HG02798 (cell line): ENCODE data around the gene PFKP.
"Not testable (repeated sequence)": the region's sequence is repeated elsewhere in the genome, so short reads cannot be mapped to it uniquely, and the experiment has no call there.

Source experiments
- ATAC-seq: cut with Tn5 transposase; IDR thresholded peaks from one replicate; pipeline ENCODE4 v1.9.1; 2021; ENCODE audit warnings: mild to moderate bottlenecking; ENCODE audit not compliant: unreplicated experiment, poor library complexity

PFKP gene

DNA sequence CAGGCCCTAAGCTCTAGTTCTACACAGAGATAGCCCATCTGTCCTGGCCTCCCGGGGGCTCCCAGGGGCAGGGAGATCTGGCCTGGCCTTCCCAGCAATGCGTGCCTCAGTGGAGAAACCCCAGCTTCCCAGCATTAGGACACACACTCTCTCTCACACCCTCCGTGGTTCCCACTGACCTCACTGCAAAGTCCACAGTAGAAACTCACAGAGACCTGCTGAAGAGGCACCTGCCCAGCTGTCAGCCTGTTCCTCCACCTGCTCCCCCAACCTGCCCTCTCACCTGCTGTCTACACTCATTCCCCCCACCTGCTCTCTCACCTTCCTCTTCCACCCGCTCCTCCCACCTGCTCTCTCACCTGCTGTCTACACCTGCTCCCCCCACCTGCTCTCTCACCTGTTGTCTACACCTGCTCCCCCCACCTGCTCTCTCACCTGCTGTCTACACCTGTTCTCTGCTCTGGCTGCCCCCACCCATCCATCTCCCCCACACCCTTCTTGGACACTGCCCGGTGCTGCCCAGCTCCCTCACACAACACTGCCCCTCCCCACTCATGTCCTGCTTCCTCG, 21.1 kb upstream of the PFKP start:
- no peak for ATAC-seq

DNA sequence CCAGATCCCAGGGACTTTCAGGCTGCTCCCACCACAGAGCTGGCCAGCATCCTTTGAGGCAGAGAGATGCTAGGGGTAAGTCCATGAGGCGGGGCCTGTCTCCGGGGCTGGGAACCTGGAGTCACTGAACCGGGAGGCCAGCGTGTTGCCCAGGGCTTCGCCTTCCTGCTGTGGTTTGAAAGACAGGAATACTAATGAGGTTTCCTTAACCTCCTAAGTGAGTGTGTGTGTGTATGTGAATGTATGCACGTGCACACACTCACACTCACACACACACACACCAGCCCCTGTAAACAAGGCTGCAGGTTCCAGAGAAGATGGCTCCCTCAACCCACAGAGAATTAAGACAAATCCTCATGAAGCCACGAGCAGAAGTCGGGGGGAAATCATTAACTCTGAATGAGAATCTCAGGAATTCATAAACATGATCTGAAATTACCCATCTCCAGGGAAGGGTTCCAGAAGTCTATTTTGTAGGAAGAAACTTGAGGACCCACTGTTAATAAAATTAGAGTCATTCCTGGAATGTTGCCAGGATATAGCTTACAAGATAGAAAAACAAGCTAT, 20.3 kb upstream of the PFKP start:
- no peak for ATAC-seq

DNA sequence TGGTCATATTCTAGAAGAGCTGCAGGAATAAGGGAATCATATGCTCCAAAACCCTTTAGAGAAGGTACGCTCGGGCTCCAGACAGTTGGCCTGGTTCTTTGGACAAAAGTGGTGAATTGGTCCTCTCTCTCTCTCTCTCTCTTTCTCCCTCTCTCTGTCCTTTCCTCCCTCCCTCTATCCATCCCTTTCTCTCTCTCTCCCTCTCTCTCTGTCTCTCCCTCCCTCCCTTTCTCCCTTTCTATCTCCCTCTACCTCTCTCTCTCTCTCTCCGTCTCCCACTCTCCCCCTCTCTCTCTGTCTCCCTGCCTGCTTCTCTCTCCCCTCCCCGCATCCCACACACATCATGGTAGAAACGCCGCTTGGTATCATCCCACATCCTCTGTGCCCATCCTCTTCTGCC, 19.8 kb upstream of the PFKP start:
- no peak for ATAC-seq

DNA sequence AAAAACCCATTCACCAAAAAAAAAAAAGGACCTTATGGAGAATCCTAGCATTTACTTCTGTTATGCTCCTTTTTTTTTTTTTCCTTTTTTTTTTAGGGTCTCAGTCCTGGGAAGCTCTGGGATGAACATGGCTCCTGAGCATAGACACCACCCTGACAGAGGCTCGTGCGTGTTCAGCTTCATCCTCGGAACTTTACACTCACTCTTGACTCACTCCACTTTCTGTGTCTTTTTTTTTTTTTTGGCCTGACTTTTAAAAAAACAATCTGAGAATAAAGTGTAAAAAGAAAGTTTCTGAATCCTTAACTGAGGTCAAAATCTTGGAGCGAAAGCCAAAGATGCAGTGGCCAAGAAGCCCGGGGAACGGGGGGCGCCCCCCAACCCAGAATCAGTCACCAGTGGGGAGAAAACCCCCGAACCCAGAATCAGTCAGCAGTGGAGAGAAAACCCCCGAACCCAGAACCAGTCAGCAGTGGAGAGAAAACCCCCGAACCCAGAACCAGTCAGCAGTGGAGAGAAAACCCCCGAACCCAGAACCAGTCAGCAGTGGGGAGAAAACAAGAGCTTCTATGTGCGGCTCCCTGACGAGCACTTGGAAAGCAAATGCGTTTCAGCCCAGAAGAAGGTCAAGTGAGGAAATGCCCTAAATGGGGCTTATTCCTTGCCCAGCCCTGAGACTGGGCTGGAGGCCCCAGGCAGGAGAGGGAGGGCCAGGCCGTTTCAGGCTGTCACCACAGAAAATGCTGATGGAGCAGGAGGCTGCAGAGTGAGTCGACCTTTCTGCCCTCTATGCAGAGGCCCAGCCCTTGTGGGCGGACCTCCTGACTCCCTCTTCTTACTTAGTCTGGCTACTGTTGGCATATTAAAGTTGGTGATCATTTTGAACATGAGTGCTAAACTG, 19.0 kb upstream of the PFKP start:
- ATAC-seq = no peak

DNA sequence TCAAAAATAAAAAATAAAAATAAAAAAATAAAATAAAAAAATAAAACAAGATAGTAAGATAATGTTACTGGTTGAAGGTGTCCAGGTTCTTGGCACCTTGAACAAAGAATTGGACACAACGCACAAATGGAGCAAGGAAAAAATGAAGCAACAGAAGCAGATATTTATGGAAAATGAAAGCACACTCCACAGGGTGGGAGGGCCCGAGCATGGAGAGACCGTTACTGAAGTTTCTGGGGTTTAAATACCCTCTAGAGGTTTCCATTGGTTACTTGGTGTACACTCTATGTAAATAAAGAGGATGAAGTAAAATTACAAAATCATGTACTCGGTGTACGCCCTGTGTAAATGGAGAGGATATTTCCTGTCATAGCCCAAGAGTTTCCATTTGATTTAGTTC, 15.7 kb upstream of the PFKP start:
- ATAC-seq = no peak

DNA sequence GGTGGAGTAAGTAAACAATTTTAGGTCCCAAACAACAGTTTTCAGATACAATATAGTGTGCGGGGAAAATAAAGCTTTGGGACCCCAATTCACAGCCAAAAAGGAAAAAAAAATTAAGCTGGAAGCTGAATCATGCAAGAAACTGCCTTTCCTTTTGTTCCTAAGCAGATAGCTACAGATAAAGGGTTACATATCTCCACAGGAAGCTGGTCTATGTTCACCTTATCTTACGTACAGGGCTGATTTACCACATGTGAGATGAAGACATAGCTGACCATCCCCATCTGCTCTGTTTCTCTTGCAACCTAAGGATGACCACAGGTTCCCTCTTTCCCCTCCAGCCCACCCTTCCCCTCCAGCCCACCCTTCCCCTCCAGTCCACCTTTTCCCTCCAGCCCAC, 14.2 kb upstream of the PFKP start:
- ATAC-seq = no peak

DNA sequence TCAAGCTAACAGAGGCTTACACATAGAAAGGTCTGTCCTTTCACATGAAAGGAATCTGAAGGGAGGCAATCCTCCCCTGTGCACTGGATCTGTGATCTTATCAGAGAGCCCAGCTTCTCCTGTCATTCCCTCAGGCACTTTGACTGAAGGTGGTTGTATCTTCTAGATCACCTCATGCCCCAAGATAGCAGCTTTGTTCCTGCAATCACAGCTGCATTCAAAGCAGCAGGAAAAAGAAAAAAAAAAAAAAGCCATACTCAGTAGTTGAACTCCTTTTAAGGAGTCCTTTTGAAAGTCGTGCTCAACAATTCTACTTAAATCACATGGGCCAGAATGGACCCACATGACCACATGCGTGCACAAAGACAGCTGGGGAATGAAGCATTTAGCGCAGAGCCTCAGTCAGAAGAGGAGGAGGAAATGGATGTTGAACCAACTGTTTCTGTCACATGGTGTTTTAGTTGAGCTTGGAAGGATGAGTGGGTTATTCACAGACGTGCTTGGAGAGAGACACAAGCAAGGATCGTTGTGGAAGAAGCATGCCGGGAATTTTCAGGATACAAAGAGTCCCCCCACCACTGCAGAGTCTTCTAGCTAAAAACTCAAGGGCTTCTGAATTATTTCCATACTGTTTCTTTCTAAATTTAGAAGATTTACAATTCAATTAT, 13.0 kb upstream of the PFKP start:
- ATAC-seq = no peak

DNA sequence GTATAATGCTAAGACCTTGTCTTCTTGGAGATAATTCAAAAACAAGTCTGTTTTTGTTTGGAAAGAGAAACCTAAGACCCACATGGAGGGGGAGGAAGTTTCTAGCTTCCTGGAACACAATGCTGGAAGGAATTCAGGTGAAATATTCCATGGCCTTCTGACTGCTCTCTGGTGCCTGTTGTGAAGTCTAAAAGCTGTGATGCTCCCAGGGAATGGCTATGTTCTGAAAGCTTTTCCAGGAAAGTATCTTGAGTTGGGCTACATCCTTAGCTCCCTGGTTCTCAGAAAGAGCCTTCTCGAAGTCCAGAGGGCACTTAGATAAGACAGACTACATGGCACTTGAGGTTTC, 12.5 kb upstream of the PFKP start:
- ATAC-seq = no peak

DNA sequence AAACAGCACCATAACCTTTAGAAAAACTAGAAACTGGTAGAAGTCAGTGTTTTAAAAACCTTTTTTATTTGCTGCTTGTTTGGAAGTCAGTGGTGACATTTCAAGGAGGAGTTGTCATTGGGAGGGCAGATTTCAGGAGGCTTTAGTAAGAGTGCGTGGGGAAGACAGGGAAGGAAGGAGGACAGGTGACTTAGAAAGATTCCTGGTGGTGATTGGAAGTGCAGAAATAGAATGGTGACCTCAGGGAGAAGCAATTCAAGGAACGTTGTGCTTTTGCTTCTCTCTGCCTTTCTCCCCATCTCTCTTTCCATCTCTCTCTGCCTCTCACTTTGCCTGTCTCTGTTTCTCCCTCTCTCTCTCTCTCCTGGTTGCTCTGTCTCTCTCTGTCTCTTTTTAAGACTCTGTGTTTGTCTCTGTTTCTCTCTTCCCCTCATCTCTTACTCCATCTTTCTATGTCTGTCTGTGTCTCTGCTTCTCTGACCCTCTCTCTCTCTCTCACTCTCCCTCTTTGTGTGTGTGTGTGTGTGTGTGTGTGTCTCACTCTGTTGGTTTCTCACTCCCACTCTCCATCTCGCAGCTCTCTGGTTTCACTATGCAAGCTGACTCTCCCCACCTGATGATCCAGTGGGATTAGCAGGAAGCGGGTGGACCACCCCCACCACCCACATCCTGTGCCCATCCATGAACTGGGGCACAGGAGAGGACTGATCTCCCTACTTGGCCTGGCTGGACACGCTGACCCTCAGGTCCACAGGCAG, 10.9 kb upstream of the PFKP start:
- no peak for ATAC-seq

DNA sequence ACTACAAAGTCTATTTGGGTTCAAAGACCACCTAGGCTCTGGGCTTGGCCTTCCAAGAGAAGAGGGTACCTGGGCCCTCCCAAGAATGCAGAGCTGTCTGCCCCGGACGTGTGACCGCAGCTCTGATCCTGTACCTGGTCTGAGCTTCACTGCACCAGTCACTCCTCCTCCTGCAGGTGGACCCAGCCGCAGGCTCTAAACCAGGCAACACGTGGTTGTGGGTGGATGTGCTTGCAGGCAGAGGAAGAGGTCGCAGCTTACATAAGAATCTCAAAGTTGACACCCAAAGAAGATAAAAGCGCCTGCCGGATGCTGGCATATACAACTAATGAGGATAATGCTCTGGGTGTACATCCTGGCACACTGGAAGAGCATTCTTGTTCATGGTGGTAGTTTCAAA, 9.4 kb upstream of the PFKP start:
- ATAC-seq = no peak

DNA sequence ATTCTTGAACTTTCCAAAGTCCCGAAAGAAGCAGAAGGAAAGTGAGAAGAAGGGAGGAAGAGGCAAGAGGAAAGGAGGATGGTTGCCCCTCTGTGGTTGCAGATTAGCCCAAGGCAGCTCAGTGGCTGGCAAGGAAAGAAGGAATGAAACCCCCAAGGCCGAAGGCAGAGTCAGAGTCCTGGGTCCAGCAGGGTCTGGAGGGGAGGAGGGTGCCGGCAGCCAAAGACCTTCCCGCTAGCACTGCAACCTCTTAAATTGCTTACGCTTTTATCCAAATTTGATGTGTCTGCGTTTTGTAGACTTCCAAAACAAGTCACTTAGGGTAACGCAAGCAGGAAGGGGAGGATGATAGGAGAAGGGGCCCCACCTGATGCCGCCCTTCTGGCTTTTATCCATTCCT, 7.4 kb upstream of the PFKP start:
- ATAC-seq = no peak

DNA sequence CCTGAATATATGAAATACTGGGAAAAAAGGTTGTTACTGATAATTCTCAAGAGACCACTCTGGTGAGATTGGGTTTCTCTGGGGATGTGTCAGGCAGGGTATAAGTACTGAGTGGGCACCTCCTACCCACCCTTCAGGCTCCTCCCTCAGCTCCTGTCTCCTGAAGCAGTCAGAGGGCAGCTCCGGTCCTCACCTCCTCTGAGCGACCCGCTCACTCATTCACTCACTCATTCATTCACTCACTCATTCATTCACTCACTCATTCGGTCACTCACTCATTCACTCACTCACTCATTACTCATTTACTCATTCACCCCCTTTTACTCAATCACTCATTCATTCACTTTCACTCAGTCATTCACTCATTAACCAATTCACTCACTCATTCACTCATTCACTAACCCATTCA, 6.9 kb upstream of the PFKP start:
- no peak for ATAC-seq

DNA sequence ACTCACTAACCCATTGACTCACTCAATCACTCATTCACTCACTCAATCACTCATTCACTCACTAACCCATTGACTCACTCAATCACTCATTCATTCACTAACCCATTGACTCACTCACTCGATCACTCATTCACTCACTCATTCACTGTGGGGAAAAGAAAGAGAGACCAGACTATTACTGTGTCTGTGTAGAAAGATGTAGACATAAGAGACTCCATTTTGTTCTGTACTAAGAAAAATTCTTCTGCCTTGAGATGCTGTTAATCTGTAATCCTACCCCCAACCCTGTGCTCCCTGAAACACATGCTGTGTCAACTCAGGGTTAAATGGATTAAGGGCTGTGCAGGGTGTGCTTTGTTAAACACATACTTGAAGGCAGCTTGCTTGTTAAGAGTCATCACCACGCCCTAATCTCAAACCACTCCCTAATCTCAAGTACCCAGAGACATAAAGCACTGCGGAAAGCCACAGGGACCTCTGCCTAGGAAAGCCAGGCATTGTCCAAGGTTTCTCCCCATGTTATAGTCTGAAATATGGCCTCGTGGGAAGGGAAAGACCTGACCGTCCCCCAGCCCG, 5.9 kb upstream of the PFKP start:
- not testable (repeated sequence) for ATAC-seq

DNA sequence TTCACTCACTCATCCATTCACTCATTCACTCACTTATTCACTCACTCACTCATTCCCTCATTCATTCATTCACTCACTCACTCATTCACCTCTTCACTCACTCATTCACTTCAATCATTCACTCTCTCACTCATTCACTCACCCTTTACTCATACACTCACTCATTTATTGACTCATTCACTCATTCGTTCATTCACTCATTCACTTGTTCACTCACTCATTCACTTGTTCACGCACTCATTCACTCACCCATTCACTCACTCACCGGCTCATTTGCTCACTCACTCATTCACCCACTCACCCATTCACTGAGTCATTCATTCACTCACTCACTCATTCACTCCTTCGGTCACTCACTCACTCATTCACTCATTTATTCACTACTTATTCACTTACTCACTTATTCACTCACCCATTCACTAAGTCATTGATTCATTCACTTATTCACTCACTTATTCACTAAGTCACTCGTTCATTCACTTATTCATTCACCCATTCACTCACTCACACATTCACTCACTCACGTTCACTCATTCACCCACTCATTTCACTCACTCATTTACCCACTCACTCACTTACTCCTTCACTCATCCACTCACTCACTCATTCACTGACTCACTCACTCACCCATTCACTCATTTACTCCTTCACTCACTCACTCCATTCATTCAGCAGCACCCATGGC, 4.7 kb upstream of the PFKP start:
- ATAC-seq = no peak

DNA sequence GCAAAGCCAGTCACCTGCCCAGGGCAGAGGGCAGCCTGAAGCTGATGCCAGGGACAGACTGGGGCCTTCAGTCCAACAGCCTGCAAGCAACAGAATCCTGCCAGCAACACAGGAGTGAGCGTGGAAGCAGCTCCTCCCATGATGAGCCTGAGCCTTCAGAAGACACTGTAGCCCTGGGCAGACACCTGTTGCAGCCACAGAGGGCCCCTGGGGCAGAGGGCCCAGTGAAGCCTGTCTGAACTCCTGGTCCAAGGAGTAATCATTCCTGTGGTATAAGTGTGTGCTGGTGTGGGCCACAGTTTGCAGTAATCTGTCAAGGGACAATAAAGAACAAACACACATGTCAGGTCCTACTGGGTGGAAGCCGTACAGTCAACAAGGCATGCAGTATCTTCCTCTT, 2.9 kb upstream of the PFKP start:
- ATAC-seq = no peak

DNA sequence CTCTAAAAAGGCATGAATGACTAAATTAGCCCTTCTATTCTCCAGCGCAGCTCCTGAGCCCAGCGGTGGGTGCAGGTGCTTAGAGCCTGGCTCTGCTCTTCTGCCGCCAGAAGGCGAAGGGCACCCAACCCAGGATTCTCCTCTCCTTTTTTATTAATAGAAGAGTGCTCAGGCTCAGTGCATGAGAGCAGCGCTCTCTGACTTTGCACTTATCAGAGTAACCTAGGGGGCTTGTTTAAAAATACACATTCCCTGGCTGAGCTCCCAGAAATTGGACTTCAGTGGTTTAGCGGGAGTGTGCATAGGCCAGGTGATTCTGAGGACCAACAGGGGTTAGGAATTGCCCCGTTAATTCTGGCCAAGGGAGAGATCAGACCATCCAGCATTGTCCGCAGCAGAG, 1.7 kb upstream of the PFKP start:
- ATAC-seq = no peak

DNA sequence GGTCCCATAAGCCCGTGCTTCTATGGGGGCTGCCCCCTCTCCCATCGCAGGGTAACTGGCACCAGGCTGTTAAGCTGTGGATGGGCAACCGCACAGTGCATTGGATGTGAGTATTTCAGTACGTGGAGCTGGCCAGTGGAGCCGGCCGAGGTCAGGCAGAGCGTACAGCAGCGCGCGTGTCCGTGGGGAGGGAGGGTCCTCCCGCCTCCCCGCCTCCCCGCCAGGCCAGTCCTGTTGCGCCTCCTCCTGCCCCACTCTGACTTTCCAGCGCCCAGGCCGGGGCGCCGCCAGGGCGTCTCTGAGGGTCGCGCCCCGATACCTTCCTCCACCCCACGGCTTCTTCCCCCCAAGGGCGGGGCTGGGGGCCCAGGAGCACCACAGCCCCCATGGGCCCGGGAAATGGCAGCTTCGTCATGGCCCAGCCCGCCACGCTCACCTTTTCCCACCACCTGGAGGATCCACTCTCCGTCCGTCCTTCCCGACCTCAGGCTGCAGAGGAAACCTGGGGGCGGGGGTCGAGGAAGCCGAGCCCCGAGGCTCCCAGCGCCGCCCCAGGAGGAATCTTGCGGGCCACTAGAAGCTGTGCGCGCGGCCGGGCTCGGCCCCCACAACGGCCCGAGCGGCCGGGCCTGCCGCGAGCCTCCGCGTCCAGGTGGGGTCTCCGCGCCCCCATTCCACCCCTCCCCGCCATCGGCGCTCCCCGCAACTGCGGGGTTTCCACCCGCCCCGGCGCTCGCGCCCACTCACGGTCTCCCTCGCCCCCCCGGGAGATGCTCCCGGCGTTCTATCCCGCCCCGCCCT, 831 bp upstream of the PFKP start:
- ATAC-seq = no peak

DNA sequence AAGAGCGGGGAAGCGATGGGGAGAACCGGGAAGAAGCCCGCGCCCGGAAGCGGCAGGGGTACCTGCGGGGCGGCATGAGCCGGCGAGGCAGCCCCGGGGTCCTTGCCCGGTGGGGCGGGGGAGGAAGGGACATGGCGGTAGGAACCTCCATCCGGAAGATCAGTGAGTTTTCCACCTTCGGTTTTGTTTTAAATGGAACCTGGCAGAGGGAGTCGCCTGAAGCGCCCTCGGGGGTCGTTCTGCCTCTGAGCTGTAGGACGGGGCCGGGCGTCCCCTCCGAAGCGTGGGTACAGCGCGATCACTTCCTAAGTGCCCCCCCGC, 471 bp downstream of the PFKP start:
- no peak for ATAC-seq
